ENCODE data around the gene TSPY9.
"Not testable (repeated sequence)": the region's sequence is repeated elsewhere in the genome, so short reads cannot be mapped to it uniquely, and the experiment has no call there.

Gene TSPY9, protein sequence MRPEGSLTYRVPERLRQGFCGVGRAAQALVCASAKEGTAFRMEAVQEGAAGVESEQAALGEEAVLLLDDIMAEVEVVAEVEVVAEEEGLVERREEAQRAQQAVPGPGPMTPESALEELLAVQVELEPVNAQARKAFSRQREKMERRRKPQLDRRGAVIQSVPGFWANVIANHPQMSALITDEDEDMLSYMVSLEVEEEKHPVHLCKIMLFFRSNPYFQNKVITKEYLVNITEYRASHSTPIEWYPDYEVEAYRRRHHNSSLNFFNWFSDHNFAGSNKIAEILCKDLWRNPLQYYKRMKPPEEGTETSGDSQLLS
- 0 reads per million in 2 donors for total RNA-seq

DNA sequence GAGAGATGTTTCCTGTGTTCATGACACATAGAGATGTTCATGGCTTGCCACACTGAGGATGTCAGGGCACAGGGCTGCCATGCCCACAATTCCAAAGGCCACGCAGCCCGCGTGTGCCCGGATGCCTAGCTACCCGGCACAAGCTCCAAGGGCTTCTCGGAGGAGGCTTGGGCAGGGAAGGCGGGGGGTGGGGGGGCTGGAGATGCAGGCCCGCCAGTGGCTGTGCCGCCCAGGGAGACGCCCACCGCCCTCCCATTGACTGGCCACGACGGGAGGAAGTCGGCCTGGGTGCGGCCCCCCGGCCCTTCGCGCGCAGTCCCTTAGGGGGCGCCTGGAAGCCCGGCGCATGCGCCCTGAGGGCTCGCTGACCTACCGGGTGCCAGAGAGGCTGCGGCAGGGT lies at the start of gene TSPY9:
Gene TSPY9 (plus strand): TSS at position 301 of the 400 bp plus-strand sequence. CDS start 46 bp downstream, at position 347.
- DNase-seq = not testable (repeated sequence)

DNA sequence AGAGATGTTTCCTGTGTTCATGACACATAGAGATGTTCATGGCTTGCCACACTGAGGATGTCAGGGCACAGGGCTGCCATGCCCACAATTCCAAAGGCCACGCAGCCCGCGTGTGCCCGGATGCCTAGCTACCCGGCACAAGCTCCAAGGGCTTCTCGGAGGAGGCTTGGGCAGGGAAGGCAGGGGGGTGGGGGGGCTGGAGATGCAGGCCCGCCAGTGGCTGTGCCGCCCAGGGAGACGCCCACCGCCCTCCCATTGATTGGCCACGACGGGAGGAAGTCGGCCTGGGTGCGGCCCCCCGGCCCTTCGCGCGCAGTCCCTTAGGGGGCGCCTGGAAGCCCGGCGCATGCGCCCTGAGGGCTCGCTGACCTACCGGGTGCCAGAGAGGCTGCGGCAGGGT lies 20.4 kb upstream of the TSPY9 start, which contains the start of gene TSPY1:
Gene TSPY1 (plus strand): TSS at position 301 of the 400 bp plus-strand sequence. CDS start 46 bp downstream, at position 347.
- DNase-seq = not testable (repeated sequence)

DNA sequence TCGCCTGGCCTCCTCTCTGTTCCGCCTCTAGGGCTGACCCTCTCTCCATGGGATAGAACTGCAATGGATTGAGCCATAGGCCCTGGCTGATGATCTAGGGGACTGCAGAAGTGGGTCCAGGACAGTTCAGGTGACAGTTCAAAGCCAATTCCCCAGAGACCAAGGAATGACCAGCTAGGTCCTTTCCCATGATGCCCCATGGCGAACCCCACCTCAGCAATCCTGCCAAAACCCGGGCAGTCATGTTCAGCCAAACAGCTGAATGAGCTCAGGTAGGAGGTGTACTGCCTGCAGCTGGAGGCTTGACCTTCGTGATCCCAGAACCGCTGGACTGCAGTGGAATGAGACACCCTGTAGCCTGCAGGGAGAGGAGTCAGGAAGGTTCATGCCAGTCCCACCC lies 17.3 kb downstream of the TSPY9 start:
- not testable (repeated sequence) for DNase-seq

DNA sequence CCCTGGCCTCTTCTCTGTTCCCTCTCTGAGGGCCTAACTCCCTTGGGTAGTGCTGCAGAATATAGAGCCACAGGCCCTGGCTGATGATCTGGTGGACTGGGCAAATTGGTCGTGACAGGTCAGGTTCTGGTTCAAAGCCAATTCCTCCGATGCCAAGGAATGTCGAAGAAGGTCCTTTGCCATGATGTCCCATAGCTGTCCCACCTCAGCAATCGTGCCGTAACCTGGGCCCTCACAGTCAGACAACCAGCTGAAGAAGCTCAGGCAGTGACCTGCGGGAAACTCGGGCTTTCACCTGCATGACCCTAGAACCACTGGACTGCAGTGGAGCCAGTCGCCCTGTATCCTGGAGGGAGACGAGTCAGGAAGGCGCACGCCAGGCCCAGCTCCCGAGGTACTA lies 29.2 kb downstream of the TSPY9 start:
- DNase-seq = not testable (repeated sequence)

DNA sequence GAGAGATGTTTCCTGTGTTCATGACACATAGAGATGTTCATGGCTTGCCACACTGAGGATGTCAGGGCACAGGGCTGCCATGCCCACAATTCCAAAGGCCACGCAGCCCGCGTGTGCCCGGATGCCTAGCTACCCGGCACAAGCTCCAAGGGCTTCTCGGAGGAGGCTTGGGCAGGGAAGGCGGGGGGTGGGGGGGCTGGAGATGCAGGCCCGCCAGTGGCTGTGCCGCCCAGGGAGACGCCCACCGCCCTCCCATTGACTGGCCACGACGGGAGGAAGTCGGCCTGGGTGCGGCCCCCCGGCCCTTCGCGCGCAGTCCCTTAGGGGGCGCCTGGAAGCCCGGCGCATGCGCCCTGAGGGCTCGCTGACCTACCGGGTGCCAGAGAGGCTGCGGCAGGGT lies 40.5 kb downstream of the TSPY9 start, which contains the start of gene TSPY10:
Gene TSPY10 (plus strand): TSS at position 301 of the 400 bp plus-strand sequence. CDS start 46 bp downstream, at position 347.
- DNase-seq = not testable (repeated sequence)
